GM12874 (cell line): ENCODE measurements around the gene ATXN7L3.

Experiments
- TF ChIP-seq, protein P1 (sequence below): IDR thresholded peaks from 2 replicates; pipeline ENCODE4 v1.5.1; 2011; ENCODE audit warnings: low read depth, mild to moderate bottlenecking, control low read depth, low read length, moderate library complexity; ENCODE audit not compliant: insufficient read depth

The ATXN7L3 gene

DNA sequence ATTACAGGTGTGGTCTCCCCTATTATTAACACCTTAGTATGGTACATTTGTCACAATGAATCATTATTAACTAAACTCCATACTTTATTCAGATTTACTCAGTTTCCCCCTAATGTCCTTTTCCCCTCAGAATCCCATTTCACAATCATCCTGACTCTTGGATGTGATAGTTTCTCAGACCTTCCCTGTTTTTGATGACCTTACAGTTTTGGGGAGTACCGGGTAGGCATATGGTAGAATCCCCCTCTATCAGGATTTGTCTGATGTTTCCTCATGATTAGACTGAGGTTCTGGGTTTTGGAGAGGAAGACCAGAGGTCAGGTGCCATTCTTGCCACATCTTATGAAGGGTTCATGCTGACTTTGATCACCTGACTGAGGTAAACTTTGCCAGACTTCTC lies 35.2 kb downstream of the ATXN7L3 start:
- TF ChIP-seq, protein P1, sequence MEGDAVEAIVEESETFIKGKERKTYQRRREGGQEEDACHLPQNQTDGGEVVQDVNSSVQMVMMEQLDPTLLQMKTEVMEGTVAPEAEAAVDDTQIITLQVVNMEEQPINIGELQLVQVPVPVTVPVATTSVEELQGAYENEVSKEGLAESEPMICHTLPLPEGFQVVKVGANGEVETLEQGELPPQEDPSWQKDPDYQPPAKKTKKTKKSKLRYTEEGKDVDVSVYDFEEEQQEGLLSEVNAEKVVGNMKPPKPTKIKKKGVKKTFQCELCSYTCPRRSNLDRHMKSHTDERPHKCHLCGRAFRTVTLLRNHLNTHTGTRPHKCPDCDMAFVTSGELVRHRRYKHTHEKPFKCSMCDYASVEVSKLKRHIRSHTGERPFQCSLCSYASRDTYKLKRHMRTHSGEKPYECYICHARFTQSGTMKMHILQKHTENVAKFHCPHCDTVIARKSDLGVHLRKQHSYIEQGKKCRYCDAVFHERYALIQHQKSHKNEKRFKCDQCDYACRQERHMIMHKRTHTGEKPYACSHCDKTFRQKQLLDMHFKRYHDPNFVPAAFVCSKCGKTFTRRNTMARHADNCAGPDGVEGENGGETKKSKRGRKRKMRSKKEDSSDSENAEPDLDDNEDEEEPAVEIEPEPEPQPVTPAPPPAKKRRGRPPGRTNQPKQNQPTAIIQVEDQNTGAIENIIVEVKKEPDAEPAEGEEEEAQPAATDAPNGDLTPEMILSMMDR, result no peak

- TF ChIP-seq, protein P1, result no peak
These were observed 40.0 kb downstream of the ATXN7L3 start for GRCh38 chr17:44159519-44160210.

GRCh38 chr17:44155488-44155887 lies 44.2 kb downstream of the ATXN7L3 start:
- TF ChIP-seq, protein P1, result no peak

DNA sequence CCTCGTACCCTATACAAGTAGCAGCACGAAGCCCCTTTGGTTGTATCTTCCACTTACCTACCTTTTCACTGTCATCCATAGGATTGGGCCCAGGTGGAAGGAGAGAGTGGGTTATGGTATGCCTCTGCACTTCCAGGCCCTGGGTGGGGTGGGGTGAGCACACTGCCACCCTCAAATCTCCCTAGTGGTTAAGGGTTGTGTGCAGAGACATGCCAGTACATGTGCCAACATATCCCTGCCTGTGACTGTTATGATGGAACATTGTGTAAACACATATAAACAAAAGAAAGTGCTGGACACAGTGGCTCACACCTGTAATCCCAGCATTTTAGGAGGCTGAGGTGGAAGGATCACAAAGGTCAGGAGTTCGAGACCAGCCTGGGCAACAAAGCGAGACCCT lies 46.8 kb downstream of the ATXN7L3 start:
- TF ChIP-seq, protein P1, result no peak

DNA sequence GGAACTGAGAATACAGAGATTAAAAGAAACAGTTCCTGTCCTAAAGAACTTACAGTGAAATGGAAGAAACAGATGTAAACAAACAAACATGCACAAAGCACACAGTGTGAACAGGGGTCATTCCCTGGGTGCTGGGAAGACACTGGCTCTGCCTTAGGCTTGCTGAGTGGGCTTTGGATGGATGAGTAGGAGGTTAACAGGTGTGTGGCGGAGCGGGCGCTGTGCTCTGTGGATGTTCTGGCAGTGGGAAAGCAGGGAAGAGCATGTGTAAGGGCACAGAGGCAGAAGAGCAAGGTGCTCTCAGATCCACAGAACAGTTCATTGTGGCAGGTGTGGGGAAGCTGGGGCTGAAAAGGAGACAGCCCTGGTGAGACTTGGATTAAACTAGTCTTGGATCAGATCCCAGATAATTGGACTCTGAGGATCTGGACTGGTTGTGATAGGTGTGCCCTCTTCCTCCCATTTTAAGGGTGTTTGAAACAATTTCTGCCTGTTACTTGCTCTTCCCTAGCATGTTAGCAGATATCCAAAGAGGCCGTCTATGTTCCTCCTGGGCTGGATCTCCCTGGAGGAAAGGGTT lies 49.8 kb downstream of the ATXN7L3 start:
- TF ChIP-seq, protein P1, result no peak

DNA sequence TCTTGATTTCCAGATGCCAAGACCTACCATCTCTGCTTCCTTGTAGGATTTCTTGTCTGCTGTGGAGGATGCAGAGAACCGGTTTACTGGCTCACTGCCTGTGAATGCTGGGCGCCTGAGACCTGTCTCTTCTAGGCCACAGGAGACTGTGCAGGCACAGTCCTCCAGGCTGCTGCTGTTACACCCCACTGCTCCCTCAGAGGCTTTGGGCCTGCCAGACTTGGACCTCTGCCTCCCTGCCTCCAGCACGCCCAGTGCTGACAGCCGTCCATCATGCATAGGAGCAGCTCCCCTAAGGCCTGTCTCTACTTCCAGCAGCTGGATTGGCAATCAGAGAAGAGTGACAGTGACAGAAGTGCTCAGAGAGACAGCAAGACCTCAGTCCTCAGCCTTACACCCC lies 51.9 kb downstream of the ATXN7L3 start:
- TF ChIP-seq, protein P1, result no peak

- TF ChIP-seq, protein P1, result no peak
These were observed 53.0 kb downstream of the ATXN7L3 start for GRCh38 chr17:44146375-44147346.
